ENCODE measurements around the gene VASH2.
"Not testable (repeated sequence)": the region's sequence is repeated elsewhere in the genome, so short reads cannot be mapped to it uniquely, and the experiment has no call there.

Gene VASH2

DNA sequence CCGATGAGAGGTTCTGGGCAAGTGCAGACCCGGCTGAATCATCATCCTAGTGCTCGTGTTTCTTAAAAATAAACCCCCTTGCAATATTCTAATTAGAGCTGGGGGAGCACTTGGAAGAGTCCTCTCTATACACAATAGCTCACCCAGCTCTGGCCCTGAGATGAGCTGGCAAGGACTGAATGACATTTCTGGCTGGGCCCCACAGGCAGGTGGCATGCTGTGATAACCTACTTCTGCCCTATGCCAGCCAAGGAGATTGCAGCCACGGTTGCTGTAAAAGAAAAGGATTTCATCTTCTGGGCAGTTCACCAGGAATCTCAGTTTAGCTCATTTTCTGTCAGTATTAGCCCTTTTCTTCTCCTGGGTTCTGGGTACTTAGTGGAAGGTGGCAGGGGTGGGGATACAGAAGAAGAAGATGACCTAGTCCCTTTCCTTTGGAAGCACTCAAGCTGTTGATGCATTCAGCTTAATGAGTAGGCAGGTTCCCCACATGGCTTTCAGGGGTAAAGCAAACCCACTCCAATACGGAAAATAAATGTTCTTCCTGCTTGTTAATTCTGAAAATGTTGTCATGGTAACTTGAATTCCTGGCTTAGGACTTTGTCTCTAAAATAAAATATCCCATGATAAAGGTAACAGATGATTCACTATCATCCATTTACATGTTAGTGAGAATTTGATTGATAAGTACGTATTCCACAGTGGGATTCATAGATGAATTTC is 32.2 kb downstream of the VASH2 start:
- no peak overlapping the region for H3K4me3 ChIP-seq (ENCODE audit: low read length)
- DNase-seq (ENCODE audit: low read depth), result no peak
- TF ChIP-seq, protein P1, sequence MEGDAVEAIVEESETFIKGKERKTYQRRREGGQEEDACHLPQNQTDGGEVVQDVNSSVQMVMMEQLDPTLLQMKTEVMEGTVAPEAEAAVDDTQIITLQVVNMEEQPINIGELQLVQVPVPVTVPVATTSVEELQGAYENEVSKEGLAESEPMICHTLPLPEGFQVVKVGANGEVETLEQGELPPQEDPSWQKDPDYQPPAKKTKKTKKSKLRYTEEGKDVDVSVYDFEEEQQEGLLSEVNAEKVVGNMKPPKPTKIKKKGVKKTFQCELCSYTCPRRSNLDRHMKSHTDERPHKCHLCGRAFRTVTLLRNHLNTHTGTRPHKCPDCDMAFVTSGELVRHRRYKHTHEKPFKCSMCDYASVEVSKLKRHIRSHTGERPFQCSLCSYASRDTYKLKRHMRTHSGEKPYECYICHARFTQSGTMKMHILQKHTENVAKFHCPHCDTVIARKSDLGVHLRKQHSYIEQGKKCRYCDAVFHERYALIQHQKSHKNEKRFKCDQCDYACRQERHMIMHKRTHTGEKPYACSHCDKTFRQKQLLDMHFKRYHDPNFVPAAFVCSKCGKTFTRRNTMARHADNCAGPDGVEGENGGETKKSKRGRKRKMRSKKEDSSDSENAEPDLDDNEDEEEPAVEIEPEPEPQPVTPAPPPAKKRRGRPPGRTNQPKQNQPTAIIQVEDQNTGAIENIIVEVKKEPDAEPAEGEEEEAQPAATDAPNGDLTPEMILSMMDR (conservative IDR thresholded peaks at IDR 0.05; ENCODE audit: low read length), result no peak

DNA sequence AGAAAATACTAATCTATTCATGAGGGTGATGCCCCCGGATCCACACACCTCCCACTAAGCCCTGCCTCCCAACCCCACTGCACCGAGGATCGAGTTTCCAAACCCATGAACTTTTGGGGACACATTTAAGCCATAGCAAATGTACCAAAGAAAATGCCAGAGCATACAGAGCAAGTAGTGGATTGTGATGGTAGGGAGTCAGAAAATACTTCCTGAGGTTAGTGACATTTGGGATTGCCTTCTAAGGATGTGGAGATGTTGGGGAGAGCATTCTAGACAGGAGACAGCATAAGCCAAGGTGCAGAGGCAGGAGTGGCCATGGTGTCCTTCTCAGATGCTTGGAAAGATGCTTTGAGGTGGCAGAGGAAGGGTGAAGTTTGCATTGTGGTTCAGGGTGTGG is 33.1 kb downstream of the VASH2 start:
- no peak for DNase-seq (ENCODE audit: low read depth)
- TF ChIP-seq, protein P1 (conservative IDR thresholded peaks at IDR 0.05; ENCODE audit: low read length), result no peak
- H3K4me3 ChIP-seq (ENCODE audit: low read length), result no peak overlapping the region

DNA sequence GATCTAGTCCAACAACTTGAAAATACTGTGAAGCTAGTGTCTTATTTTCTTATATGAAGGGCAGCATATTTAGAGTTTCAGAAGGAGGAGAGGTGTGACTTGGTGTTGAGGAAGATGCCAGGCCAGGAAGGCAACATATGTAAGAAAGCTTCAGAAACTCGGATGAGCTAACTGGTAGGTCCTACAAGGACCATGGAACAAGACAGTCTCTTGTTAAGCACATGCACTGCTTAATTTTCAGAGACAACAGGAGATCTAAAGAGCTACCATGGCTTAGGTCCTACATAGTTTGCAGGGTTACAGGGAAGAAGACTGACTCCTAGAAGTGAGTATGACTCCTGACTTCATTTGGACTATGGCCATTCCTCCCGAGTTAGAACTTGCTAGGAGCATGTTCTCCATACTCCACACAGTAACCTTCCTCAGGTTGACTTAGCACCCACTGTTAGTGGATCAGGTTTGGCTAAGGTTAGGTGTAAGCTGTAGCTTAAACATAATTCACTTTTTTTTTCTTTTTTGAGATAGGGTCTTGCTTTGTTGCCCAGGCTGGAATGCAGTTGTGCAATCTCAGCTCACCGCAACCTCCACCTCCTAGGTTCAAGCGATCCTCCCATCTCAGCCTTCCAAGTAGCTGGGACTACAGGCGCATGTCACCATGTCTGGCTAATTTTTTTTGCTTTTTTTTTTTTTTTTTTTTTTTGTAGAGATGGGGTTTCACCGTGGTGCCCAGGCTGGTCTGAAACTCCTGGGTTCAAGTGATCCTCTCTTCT is 34.4 kb downstream of the VASH2 start:
- TF ChIP-seq, protein P1 (conservative IDR thresholded peaks at IDR 0.05; ENCODE audit: low read length), result no peak
- no peak overlapping the region for H3K4me3 ChIP-seq (ENCODE audit: low read length)
- no peak for DNase-seq (ENCODE audit: low read depth)

DNA sequence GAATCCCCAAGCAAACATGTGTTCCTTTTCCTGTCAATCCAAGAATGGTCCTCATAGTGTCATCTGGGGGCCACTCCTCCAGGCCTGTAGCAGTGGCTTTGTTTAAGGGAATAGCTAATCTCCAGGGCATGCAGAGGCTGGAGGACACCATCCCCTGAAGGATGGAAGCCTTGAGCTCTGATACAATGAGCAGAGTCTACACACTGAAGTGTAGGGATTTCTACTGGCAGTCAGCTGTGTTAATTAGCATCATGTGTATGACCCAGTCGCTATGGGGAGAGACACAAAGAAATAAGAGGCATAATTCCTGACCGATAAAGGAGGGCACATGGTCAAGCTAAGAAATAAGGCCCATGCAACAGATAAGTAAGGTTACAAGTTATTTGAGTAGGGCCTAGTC is 36.2 kb downstream of the VASH2 start:
- no peak overlapping the region for H3K4me3 ChIP-seq (ENCODE audit: low read length)
- DNase-seq (ENCODE audit: low read depth), result no peak
- TF ChIP-seq, protein P1 (conservative IDR thresholded peaks at IDR 0.05; ENCODE audit: low read length), result no peak

DNA sequence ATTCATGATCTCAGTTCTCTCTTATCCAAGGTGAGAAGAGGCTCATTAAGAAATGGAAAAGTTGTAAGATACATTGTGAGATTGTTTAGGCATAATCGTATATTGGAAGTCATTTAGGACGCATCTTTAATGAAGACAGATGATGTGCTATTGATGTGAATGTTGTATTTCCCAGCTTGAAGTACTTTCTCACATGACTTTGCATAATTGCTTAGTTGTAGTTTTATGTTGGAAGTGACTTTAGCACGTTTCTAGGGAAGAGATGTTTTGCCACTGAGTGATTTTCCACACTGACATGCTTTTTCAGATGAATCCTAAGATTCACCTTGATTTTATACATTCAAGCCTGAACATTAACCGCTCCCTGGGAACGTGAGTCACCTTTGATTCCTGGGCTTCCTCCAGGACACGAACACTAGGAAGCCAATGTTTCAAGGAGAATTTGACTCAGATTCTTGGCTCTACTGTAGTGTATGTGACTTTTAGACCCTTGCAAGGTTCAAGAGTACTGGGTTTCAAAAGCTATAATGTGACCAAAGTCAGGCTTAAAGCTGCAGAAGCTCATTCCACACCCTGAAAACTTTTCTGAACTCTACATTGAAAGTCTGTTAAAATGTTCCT is 37.5 kb downstream of the VASH2 start:
- peak; percentile 12 for DNase-seq (ENCODE audit: low read depth)
- no peak overlapping the region for H3K4me3 ChIP-seq (ENCODE audit: low read length)
- TF ChIP-seq, protein P1 (conservative IDR thresholded peaks at IDR 0.05; ENCODE audit: low read length), result no peak

DNA sequence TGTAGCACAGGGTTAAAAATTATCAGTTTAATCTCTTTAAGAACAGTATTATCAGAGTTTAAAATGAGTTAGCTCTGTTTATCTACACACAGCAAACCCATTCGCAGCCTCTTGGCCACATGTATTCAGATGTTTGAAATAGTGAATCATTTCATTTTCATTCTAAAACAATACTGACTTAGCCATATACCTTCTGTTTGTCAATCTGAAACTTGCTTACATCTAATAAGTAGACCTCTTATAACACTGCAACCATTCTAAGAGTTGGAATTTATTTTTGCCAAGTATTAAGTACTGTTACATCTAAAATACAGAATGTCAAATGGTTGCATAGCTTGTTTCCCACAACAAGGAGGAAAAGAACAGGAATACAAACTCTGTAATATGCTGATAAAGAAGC is 39.9 kb downstream of the VASH2 start:
- no peak for DNase-seq (ENCODE audit: low read depth)
- TF ChIP-seq, protein P1 (conservative IDR thresholded peaks at IDR 0.05; ENCODE audit: low read length), result no peak
- H3K4me3 ChIP-seq (ENCODE audit: low read length), result no peak overlapping the region

DNA sequence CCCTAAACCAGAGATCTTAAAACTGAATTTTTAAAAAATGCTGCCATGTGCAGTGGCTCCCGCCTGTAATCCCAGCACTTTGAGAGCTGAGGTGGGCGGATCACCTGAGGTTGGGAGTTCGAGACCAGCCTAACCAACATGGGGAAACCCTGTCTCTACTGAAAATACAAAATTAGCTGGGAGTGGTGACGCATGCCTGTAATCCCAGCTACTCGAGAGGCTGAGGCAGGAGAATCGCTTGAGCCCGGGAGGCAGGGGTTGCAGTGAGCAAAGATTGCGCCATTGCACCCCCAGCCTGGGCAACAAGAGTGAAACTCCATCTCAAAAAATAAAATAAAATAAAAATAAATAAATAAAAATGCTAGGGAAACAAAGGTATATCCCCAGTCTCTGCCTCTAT is 43.6 kb downstream of the VASH2 start:
- not testable (repeated sequence) for DNase-seq (ENCODE audit: low read depth); H3K4me3 ChIP-seq (ENCODE audit: low read length)
